Activated CD8-positive, alpha-beta T cell treated with anti-CD3 and anti-CD28 coated beads for 36 hours (primary cell): ENCODE data around the gene CYB561D2. TPM values are rescaled to one million over a fixed set of nuclear protein-coding genes. Genes with fewer than 3 reads are reported as not detected.
A peak's percentile ranks its signal among the peaks of the same experiment; 100 is the strongest.

Source experiments
- ATAC-seq: fragments of 200-7000 bp; cut with Tn5 transposase; one replicate; pipeline ENCODE4 v1.10.0; 2021; ENCODE audit warnings: mild to moderate bottlenecking, moderate library complexity
- CTCF ChIA-PET: fragments of 350-600 bp; sonication (Branson Sonifier 250); formaldehyde crosslinking; loops from one replicate; lab custom pipeline; 2021; ENCODE audit warnings: antibody characterized with exemption; lab: Charles Lee
- POLR2A ChIA-PET: fragments of 350-600 bp; sonication (Branson Sonifier 250); formaldehyde crosslinking; loops from one replicate; lab custom pipeline; 2021; ENCODE audit warnings: antibody characterized with exemption; lab: Charles Lee
- DNase-seq: peaks from one replicate; pipeline ENCODE4 v3.0.0-alpha.2; 2020
- H3K27ac Mint-ChIP-seq: one replicate; pipeline ENCODE4 v1.8.0; 2021; ENCODE audit warnings: mild to moderate bottlenecking, mixed read lengths
- H3K27me3 Mint-ChIP-seq: one replicate; pipeline ENCODE4 v1.8.0; 2021; ENCODE audit warnings: mixed read lengths
- H3K36me3 Mint-ChIP-seq: one replicate; pipeline ENCODE4 v1.8.0; 2021; ENCODE audit warnings: low read depth, mixed read lengths
- H3K4me1 Mint-ChIP-seq: one replicate; pipeline ENCODE4 v1.8.0; 2021; ENCODE audit warnings: low read depth, mixed read lengths
- H3K4me3 Mint-ChIP-seq: one replicate; pipeline ENCODE4 v1.8.0; 2021; ENCODE audit warnings: mild to moderate bottlenecking, moderate library complexity, mixed read lengths
- H3K9me3 Mint-ChIP-seq: one replicate; pipeline ENCODE4 v1.8.0; 2021; ENCODE audit warnings: mixed read lengths
- intact Hi-C: fragments of 100-400 bp; cut with micrococcal nuclease; formaldehyde crosslinking; loops from one replicate; pipeline ENCODE4 v1.10.0; 2022
- total RNA-seq, 2 experiments: library from RNA; stranded (reverse); gene quantifications; one replicate each; pipeline ENCODE4 v1.2.3, GENCODE V29; 2021
- TF ChIP-seq, protein P1 (sequence below): fragments of 200-600 bp; IDR thresholded peaks from one replicate; pipeline ENCODE4 v1.8.0; 2022; ENCODE audit warnings: antibody characterized with exemption, mild to moderate bottlenecking

Gene CYB561D2
- total RNA-seq, 2 experiments from 2014 or later, result 17.1 to 18.2 TPM

DNA sequence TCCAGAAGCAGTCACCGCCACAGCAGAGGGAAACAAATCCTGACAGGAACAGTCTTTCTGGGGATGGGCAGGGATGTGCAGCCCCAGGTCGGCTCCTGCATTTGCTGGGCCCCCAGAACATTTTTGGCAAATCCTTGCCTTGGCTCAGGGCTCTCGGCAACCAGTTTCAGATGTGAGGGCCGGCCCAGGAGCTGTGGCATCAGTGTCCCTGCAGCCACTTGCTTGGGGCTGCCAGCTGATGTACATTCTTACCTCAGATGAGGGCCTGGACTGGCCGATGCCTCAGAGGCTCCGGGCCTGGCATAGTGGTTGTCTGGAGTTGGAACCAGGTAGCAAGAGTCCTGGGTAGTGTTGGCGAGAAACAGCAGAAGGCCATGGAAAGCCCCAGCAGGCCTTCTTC lies 4.2 kb downstream of the CYB561D2 start:
- Mint-ChIP-seq H3K4me3 (no peak overlapping the region), H3K4me1 (peaks cover 48% of the 10 kb centered on the region), H3K27me3 (no peaks in the 10 kb centered on the region), H3K9me3 (no peaks in the 10 kb centered on the region), H3K36me3 (peaks cover 25% of the 10 kb centered on the region), H3K27ac (no peak overlapping the region)
- POLR2A ChIA-PET, result interaction anchor here (0.6 to 6.9 kb wide), 5 partner anchors 9 to 214 kb away, joined by 3 to 137 read pairs (median 4); partner anchors contain the start of genes HEMK1 and RASSF1
- intact Hi-C loops, result no loop called here
- CTCF ChIA-PET, result interaction anchor here (1.2 to 4.3 kb wide), 3 partner anchors 17 to 196 kb away, joined by 3 to 15 read pairs (median 3); no protein-coding TSS in a partner anchor
- TF ChIP-seq, protein P1, sequence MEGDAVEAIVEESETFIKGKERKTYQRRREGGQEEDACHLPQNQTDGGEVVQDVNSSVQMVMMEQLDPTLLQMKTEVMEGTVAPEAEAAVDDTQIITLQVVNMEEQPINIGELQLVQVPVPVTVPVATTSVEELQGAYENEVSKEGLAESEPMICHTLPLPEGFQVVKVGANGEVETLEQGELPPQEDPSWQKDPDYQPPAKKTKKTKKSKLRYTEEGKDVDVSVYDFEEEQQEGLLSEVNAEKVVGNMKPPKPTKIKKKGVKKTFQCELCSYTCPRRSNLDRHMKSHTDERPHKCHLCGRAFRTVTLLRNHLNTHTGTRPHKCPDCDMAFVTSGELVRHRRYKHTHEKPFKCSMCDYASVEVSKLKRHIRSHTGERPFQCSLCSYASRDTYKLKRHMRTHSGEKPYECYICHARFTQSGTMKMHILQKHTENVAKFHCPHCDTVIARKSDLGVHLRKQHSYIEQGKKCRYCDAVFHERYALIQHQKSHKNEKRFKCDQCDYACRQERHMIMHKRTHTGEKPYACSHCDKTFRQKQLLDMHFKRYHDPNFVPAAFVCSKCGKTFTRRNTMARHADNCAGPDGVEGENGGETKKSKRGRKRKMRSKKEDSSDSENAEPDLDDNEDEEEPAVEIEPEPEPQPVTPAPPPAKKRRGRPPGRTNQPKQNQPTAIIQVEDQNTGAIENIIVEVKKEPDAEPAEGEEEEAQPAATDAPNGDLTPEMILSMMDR, result no peak
- ATAC-seq (no peak), DNase-seq (no peak)

DNA sequence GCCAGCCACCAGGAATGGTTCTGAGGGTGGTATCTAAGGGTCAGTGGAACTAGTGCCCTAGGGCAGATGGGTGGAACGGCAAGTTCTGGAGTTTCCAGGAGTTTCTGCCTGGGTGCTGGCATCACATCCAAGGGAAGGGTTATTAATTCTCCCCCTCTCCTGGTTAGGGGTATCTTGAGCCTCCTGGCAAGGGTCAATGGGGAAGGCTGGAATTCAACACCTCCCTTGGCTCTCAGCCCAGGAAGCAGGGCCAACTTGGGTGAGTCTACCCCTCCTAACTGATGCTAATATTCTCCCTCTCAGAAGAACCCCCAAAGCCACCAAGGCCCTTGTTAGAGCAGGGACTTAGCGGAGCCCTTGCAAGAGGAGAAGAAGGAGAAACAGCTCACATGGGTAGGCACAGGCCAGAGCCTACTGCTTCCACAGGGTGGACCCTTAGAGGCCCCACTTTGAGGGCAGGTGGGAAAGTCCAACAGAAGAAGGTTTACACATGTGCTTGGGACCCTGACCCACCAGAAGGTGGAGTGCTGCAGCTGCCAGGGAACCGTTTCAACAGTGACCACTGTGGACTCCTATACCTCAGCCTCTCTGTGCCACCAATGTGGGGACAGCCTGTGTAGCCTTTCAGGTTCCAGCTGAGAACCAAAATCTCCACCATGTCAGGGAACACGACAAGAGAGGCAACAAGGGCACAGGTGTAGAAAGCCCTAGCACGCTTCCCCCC lies 5.3 kb downstream of the CYB561D2 start:
- intact Hi-C loops, result no loop called here
- CTCF ChIA-PET, result interaction anchor here (2.9 kb wide), 1 partner anchor 8 kb away, joined by 19 read pairs; no protein-coding TSS in a partner anchor

DNA sequence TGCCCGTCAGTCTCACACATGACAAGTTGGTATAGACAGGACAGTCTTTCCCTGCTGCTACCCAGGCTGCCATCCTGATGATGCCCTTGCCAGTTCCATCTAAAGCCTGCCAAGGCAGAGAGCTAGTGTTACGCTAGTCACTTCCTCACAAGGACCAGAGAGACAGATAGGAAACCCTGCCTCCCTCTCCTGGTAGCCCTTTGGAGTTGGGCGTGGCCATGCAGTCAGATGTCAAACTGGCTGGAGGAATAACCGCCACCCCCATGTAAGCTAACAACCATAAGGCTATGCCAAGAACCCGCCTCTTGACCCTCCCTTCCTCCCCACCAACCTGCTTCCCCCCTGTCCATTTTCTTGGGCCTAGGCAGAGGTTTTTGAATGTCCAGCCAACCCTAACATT lies 5.9 kb downstream of the CYB561D2 start:
- ATAC-seq (no peak), DNase-seq (no peak)
- peaks cover 45% of the 10 kb centered on the region for H3K4me1 Mint-ChIP-seq
- H3K27me3 Mint-ChIP-seq, result no peaks in the 10 kb centered on the region
- TF ChIP-seq, protein P1, result no peak
- no peaks in the 10 kb centered on the region for H3K9me3 Mint-ChIP-seq
- intact Hi-C loops, result no loop called here
- peak overlapping the region; percentile 38 for H3K27ac Mint-ChIP-seq
- ChIA-PET CTCF (interaction anchor here (1.0 to 2.9 kb wide), 5 partner anchors 9 to 186 kb away, joined by 3 to 19 read pairs (median 4); partner anchors contain the start of gene ZMYND10), POLR2A (interaction anchor here (1.4 to 1.6 kb wide), 3 partner anchors 9 to 20 kb away, joined by 5 to 9 read pairs (median 6); partner anchors contain the start of gene ZMYND10)
- peak overlapping the region; percentile 88 for H3K4me3 Mint-ChIP-seq
- H3K36me3 Mint-ChIP-seq, result peaks cover 25% of the 10 kb centered on the region

More for the DNA sequence above, 5.3 kb downstream of the CYB561D2 start:
- Mint-ChIP-seq H3K36me3 (peaks cover 25% of the 10 kb centered on the region), H3K4me3 (peak overlapping the region; percentile 88), H3K9me3 (no peaks in the 10 kb centered on the region), H3K27ac (peak overlapping the region; percentile 42), H3K27me3 (no peaks in the 10 kb centered on the region), H3K4me1 (peaks cover 48% of the 10 kb centered on the region)
- POLR2A ChIA-PET, result interaction anchor here (1.3 kb wide), 1 partner anchor 91 kb away, joined by 3 read pairs; no protein-coding TSS in a partner anchor
- TF ChIP-seq, protein P1, result no peak
- ATAC-seq (no peak), DNase-seq (no peak)

DNA sequence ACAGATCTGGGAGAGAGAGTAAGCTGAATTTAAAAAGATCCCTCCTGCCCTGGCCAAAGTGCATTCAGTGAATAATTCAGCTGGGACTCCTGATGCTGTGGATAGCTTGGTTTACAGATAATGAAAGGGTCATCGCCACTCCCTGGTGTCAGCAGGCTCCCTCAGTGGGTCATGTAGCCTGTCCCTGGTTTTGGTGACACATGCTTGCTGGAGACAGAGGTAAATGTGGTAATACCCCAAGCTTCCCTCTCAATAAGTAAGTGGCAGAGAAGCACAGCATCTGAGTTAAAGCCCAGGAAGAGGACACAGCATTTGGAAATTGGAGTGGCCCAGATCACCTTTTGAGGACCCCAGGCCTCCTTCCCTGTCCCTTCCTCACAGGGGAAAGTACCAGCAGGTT lies 6.8 kb downstream of the CYB561D2 start:
- intact Hi-C loops, result no loop called here
- Mint-ChIP-seq H3K4me1 (peaks cover 43% of the 10 kb centered on the region), H3K9me3 (no peaks in the 10 kb centered on the region), H3K4me3 (peak overlapping the region; percentile 88), H3K27me3 (no peaks in the 10 kb centered on the region), H3K27ac (peak overlapping the region; percentile 14), H3K36me3 (peaks cover 25% of the 10 kb centered on the region)
- ChIA-PET POLR2A (interaction anchor here (1.3 to 1.6 kb wide), 4 partner anchors 10 to 21 kb away, joined by 4 to 9 read pairs (median 6); partner anchors contain the start of genes RASSF1 and ZMYND10), CTCF (interaction anchor here (0.9 to 2.9 kb wide), 6 partner anchors 10 to 185 kb away, joined by 3 to 19 read pairs (median 4); partner anchors contain the start of gene ZMYND10)
- no peak for ATAC-seq
- DNase-seq, result no peak
- TF ChIP-seq, protein P1, result no peak
